Erythroblast (primary cell): ENCODE measurements around the gene FLRT2.

ENCODE experiments used
- DNase-seq, 2 experiments: peaks; one replicate each; lab custom pipeline; 2025; lab: John Stamatoyannopoulos, UW
- GATA1 ChIP-seq: IDR thresholded peaks from 2 replicates; pipeline ENCODE4 v1.6.1; 2011; ENCODE audit warnings: low read depth, mild to moderate bottlenecking, control low read depth, low read length, moderate library complexity
- POLR2A ChIP-seq: IDR thresholded peaks from 2 replicates; pipeline ENCODE4 v1.6.1; 2011; ENCODE audit warnings: mild to moderate bottlenecking, low read length

The FLRT2 gene

GRCh38 chr14:85607651-85608081 lies 77.7 kb downstream of the FLRT2 start:
- no peak for DNase-seq
- no peak for TF ChIP-seq POLR2A
- TF ChIP-seq GATA1, result no peak

DNA sequence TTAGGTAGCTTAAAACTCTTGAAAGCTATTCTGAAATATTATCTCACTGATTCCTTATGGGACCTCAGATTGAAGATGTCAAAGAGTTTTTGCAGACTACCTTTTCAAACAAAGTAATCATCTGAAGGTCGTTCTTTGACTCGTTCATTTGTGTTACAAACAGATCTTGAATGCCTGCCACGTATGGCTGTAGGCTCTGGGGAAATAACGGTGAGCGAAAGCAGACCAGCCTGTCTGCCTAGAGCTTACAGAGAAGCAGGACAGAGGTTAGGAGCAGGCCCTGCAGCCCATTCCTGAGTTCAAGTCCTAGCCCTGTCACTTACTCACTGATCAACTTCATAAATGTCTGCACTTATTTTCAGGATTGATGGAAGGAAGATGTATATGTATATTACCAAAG lies 83.6 kb downstream of the FLRT2 start:
- TF ChIP-seq GATA1 (no peak), POLR2A (no peak)
- DNase-seq, result no peak

DNA sequence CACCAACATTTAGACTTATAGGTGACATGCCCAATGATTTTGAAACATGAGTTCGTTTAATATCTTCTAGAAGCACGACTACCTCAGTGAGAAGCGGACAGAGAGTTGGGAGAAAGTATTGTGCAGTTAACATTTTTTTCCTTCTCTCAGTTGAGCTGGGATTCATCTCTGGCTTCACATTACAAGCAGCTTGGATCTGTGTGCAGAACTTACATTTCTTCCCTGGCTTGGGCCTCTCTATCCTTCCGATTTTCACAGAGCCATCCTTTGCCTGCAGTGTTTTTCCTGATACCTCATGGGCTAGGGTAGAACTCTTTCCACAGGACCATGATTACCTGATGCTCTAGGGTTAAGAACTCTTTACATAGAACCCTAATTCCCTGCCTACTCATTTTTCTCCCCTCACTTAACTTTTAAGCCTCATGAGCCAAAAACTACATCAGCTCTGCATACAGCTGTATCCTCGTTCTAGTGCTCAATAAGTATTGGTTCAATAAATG lies 86.5 kb downstream of the FLRT2 start:
- DNase-seq, result no peak
- no peak for TF ChIP-seq GATA1
- no peak for TF ChIP-seq POLR2A

DNA sequence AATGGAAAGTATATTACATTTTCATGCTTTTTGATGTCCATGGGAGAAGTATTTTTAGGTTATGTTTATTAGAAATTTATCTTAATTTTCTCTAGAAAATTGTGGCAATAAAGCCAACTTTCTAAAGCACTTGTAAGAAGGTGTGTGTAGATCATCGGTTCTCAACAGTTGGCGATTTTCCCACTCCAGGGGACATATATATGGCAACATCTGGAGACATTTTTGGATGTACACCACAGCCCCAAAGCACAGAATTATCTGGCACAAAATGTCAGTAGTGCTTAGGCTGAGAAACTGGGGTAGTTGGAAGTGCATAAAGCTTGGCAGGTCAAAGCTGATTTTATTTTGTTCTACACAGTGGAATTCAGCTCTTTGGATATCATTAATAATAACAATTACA lies 86.9 kb downstream of the FLRT2 start:
- DNase-seq, result no peak
- TF ChIP-seq GATA1 (no peak), POLR2A (no peak)

DNA sequence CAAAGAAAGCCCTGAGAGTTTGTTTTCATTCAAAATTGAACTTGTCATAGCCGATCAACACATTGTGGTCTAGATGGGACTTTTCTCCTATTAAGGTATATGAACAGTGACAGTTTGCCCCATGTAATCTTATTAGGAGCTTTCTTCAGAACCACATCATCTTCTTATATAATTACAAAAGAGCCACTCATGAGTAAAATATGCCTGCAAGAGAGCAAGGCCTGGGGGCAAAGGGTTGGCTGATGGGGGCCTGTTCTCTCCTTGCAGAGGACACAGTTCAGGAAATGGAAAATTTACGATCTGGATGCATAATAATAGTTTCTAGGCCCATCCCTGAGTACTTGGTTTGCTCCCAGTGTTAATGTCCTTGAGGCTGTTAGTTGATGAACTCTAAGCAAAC lies 87.8 kb downstream of the FLRT2 start:
- DNase-seq, result no peak
- TF ChIP-seq POLR2A, result no peak
- TF ChIP-seq GATA1, result no peak

- TF ChIP-seq GATA1 (no peak), POLR2A (no peak)
- DNase-seq, result peak; percentile 5 to 11
Measured at GRCh38 chr14:85618390-85618789, 88.4 kb downstream of the FLRT2 start.

DNA sequence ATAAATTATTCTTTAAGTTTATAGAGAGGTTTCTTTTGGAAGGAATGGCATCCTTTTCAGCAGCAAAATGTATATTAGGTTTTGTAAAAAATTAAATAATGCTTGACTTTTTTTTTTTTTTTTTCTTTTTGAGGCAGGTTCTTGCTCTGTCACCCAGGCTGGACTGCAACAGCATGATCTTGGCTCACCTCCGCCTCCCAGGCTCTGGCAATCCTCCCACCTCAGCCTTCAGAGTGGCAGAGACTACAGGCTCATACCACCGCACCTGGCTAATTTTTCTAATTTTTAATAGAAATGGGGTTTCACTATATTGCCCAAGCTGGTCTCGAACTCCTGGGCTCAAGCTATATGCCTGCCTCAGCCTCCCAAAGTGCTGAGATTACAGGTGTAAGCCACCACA lies 89.0 kb downstream of the FLRT2 start:
- DNase-seq, result no peak
- TF ChIP-seq GATA1 (no peak), POLR2A (no peak)

- TF ChIP-seq POLR2A (no peak), GATA1 (no peak)
Measured at GRCh38 chr14:85619851-85620250, 89.9 kb downstream of the FLRT2 start.

GRCh38 chr14:85620947-85621346 lies 91.0 kb downstream of the FLRT2 start:
- TF ChIP-seq GATA1, result no peak
- no peak for TF ChIP-seq POLR2A
- no peak for DNase-seq

More at GRCh38 chr14:85619851-85620250, 89.9 kb downstream of the FLRT2 start:
- peak; percentile 58 to 86 for DNase-seq

- TF ChIP-seq GATA1 (no peak), POLR2A (no peak)
Measured at GRCh38 chr14:85622106-85622505, 92.2 kb downstream of the FLRT2 start.

GRCh38 chr14:85622986-85623685 lies 93.2 kb downstream of the FLRT2 start:
- DNase-seq, result no peak
- no peak for TF ChIP-seq POLR2A
- no peak for TF ChIP-seq GATA1

More at GRCh38 chr14:85622106-85622505, 92.2 kb downstream of the FLRT2 start:
- no peak for DNase-seq

GRCh38 chr14:85625925-85626585 lies 96.1 kb downstream of the FLRT2 start:
- TF ChIP-seq GATA1, result no peak
- TF ChIP-seq POLR2A, result no peak
- no peak for DNase-seq

GRCh38 chr14:85634205-85634604 lies 104.3 kb downstream of the FLRT2 start:
- no peak for TF ChIP-seq GATA1
- TF ChIP-seq POLR2A, result no peak
- no peak for DNase-seq

GRCh38 chr14:85644211-85644610 lies 114.3 kb downstream of the FLRT2 start:
- DNase-seq, result peak; percentile 68 to 92
- TF ChIP-seq GATA1, result no peak
- no peak for TF ChIP-seq POLR2A
